Adrenal gland (tissue), 5 donors: ENCODE results near the gene CYP2E1.
"Not testable (repeated sequence)": the region's sequence is repeated elsewhere in the genome, so short reads cannot be mapped to it uniquely, and the experiment has no call there.

Experiments
- POLR2A ChIP-seq, 2 donors: fragments of 450-650 bp; IDR thresholded peaks; one replicate each; pipeline ENCODE4 v1.6.1; 2017; ENCODE audit warnings: antibody characterized with exemption in 2 of 2, mild to moderate bottlenecking in 2 of 2, moderate library complexity in 1 of 2
- TF ChIP-seq, protein P1 (sequence below), 6 experiments: fragments of 450-650 bp in 4 of 6; fragments of 200-600 bp in 2 of 6; sonication (generic) in 1 of 6; IDR thresholded peaks; 1 replicate in 5 of 6; 2 replicates in 1 of 6; pipeline versions ENCODE4 v1.5.1 to v1.8.0; 2016 to 2021; ENCODE audit warnings: antibody characterized with exemption in 6 of 6, mild to moderate bottlenecking in 2 of 6, moderate library complexity in 1 of 6
- donor health status: DM: no; HTN: no; CAD: no.

DNA sequence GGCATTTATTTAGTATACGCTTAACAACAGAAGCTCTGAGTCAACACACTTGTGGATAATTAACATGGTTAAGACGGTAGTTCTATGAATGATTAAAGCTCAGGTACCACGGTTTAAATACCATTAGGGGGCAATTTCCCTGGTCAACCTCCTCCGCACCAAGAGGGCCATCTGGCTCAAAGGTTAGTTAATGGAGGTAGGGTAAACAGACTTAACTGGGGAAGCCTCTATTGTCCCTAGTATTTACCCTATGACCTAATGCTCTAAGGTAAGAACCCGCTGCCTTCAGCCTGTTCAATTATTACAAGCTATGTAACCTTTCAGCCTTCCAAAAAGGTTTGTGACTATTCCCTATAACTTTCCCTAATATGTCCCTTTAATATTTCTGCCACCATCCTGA is 8.6 kb upstream of the CYP2E1 start:
- not testable (repeated sequence) for TF ChIP-seq POLR2A (IDR thresholded peaks at IDR 0.05)
- TF ChIP-seq, protein P1, sequence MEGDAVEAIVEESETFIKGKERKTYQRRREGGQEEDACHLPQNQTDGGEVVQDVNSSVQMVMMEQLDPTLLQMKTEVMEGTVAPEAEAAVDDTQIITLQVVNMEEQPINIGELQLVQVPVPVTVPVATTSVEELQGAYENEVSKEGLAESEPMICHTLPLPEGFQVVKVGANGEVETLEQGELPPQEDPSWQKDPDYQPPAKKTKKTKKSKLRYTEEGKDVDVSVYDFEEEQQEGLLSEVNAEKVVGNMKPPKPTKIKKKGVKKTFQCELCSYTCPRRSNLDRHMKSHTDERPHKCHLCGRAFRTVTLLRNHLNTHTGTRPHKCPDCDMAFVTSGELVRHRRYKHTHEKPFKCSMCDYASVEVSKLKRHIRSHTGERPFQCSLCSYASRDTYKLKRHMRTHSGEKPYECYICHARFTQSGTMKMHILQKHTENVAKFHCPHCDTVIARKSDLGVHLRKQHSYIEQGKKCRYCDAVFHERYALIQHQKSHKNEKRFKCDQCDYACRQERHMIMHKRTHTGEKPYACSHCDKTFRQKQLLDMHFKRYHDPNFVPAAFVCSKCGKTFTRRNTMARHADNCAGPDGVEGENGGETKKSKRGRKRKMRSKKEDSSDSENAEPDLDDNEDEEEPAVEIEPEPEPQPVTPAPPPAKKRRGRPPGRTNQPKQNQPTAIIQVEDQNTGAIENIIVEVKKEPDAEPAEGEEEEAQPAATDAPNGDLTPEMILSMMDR (IDR thresholded peaks at IDR 0.05), result not testable (repeated sequence)
